Stimulated activated CD8-positive, alpha-beta memory T cell treated with anti-CD3 and anti-CD28 coated beads, Interleukin-2, amount 100 ng/mL, for 48 hours (primary cell): ENCODE results near the gene SSC5D.

Experiments used
- DNase-seq, 2 donors: peaks; one replicate each; pipeline ENCODE4 v3.0.0-alpha.2; 2020; ENCODE audit warnings: low read depth in 2 of 2

The SSC5D gene

GRCh38 chr19:55455576-55456235 is 32.5 kb upstream of the SSC5D start:
- no peak for DNase-seq

GRCh38 chr19:55456347-55456746 is 31.9 kb upstream of the SSC5D start:
- no peak for DNase-seq

- no peak for DNase-seq
These were observed 30.4 kb upstream of the SSC5D start for GRCh38 chr19:55457683-55458457.

- DNase-seq, result no peak
These were observed 28.7 kb upstream of the SSC5D start for GRCh38 chr19:55459551-55459949.

DNA sequence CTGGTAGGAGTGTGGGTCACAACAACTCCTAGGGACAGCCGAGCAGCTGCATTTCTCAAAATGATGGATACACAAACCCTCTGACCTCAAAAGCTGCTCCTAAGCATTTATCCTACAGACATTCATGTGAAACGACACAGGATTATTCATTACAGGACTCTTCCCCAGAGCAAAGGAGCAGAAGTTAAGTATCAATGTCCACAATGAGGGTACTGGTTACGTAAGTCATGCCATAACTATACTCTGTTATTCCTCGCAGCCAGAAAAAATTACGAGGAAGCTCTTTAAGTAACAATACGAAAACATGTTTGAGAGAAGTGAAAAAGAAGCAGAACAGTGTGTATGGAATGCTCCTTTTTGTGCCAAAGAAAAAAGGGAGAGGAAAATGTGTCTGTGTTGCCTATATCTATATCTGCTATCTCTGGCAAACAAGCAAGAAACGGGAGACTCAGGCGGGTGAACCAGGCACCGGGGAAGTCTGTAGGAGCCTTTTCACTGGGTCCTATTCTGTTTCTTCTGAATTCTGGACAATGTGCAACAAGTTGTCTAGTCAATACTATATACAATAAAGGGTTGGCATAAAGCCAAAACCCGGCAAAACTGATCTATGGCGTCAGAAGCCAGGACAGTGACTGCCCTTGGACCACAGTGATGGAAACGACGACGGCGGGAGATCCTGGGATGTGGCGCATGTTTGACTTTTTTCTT is 28.1 kb upstream of the SSC5D start:
- DNase-seq, result no peak

- DNase-seq, result peak; percentile 35 to 46
These were observed 27.5 kb upstream of the SSC5D start for GRCh38 chr19:55460670-55461258.

- peak; percentile 100 for DNase-seq
These were observed 26.8 kb upstream of the SSC5D start, which contains the start of gene ISOC2 for GRCh38 chr19:55461259-55461973. Gene ISOC2 (minus strand): TSS chr19:55461642. CDS start chr19:55456486, 5,156 bp downstream.

GRCh38 chr19:55461974-55462626 is 26.1 kb upstream of the SSC5D start:
- DNase-seq, result no peak

GRCh38 chr19:55462722-55463121 is 25.5 kb upstream of the SSC5D start:
- no peak for DNase-seq

DNA sequence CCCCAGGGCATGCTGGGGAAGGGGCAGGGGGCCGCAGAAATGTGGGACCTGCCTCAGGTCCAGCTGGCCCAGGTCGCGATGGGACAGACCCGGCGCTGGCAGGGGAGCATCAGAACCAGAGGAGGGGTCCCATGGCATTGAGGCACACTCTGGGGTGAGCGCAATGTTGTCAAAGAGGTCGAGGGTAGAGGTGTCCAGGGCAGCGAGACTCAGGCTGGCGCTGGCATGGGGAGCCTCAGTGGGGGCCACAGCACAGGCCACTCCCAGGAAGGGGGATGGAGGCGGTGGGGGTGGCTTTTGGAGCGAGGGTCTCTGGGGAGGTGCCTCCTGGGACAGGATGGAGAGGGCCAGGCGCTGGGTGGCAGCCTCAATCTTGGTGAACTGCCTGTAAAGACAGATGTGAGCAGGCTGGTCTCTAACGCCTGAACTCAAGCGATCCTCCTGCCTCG is 24.6 kb upstream of the SSC5D start:
- DNase-seq, result no peak

DNA sequence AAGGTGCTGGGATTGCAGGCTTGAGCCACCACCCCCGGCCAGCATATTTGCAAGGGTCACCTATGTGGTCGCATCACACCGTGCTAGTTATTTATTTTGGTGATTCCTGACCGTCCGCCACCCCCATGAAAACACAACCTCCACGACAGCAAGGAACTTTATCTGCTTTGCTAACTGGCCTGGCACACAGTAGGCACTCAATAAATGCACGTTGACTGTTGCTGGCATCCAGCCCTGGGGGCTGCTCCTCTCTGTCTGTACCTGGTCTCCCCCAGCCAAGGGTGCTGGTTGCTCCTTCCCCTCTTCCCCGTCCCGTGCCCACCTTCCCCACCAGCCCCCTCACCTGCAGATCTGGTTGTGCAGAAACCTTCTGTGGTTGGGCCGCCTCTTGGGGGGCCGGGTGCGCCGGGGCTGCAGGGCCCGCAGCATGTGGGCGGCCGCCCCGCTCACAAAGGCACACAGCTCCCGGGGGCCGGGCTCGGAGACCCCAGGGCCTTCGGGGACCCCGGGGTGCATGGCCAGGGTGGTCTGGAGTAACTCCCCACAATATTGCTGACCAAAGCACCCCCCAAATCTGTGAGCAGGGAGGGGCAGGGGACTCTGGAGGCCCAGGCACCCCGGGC is 24.1 kb upstream of the SSC5D start:
- DNase-seq, result no peak

DNA sequence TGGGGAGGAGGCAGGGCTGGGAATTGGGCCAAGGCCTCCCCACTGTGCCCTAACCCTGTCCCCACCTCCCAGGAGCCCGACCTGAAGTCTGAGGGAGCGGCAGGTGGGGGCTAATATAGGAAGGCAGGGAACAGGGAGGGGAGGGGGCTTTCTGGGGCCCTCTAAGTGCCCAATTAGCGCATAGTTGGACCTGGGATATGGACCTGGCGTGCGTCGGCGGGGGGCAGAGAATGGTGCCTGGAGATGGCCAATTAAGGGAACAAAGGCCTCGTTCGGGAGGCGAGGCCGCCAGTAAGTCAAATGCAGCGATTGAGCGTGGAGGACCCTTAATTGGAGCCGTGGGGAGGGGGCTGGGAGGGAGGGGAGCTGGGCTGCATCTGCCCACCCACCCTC is 23.6 kb upstream of the SSC5D start, which contains the start of gene C19orf85:
TSS of gene C19orf85 (minus strand) at position 90 of the 393 bp plus-strand sequence. CDS start 197 bp downstream, outside the sequence.
- DNase-seq, result no peak

- no peak for DNase-seq
These were observed 22.6 kb upstream of the SSC5D start for GRCh38 chr19:55465460-55466240.

DNA sequence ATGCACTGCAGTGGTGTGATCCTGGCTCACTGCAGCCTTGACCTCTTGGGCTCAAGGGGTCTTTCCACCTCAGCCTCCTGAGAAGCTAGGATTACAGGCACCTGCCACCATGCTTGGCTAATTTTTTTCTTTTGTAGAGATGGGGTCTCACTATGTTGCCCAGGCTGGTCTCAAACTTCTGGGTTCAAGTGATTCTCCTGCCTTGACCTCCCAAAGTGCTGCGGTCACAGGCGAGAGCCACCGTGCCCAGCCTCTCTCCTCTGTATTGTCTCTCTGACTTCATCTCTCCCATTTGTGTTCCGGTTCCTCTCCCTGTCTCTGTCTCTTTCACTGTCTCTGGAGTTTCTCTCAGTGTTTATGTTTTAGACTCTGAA is 22.0 kb upstream of the SSC5D start:
- no peak for DNase-seq

DNA sequence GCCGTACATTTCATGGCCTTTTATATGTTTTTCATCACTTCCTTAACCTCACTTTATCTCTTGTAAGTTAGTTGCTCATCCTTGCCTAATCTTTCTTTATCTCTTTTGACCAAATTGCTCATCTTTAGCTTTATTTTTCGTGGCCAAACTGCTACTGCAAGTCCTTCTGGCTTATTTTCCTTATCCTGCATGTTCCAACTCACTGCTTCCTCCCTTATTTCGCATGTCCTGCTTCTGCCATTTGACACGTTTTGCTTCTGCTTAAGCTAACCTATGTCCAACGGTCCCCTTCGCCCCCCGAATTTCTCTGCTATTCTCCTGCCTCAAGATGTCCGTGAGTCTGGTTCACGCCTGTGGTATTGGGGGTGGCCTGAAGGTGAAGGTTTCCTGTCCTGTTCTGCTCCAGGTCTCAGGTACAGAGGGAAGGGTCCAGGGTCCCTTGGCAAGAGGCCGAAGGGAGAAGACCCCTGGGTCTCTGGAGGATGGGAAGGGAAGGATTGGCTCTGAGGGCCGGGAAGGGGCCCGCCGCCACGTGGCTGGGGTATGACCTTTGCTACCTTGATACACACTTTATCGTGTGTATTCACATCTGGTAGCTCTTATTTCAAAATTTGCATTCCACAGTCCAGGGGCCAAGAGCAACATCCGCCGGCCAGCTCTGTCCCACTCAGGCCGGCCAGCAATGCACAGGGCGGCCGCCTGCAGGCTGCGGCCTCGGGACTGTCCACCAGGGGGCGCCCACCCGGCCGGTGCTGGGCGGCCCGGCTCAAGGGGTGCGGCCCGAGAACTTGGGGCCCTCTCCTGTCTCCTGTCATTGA is 20.8 kb upstream of the SSC5D start:
- peak; percentile 52 to 60 for DNase-seq

DNA sequence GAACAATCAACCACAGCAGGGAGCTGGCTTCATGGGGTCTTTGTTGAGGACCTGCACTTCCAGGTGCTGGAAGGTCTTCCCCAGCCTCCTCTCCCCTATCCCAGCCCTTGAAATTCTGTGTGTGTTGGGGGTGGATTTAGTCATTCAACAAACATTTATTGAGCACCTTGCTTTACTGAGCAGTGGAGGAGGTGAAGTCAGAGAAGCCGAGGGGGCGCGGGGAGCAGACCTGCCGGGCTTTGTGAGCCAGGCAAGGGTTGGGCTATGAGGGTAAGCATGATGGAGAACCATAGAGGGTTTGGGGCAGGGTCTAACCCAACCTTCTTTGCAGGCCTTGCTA is 20.2 kb upstream of the SSC5D start:
- no peak for DNase-seq

DNA sequence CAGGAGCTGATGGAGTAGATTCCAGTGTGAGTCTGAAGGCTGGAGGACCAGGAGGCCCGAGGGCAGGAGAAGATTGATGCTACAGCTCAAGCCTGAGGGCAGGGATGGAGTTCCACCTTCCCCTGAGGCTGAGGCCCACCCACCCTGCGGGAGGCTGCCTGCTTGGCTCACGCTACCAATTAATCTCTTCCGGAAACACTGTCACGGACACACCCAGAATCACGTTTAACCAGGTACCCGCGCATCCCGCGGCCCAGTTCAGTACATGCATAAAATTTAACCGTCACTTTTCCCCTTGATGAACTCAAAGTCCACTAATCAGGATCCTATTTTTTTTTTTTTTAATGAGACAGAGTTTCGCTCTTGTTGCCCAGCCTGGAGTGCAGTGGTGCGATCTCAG is 17.0 kb upstream of the SSC5D start:
- no peak for DNase-seq

- no peak for DNase-seq
These were observed 15.8 kb upstream of the SSC5D start for GRCh38 chr19:55472463-55472862.
